ENCODE data around the gene ITGB2. TPM values are rescaled to one million over a fixed set of nuclear protein-coding genes. Genes with fewer than 3 reads are reported as not detected.
A peak's percentile ranks its signal among the peaks of the same experiment; 100 is the strongest.

Gene ITGB2
- total RNA-seq, 1 donor from 2014 or later = 292 TPM

- H3K9me3 Mint-ChIP-seq = no peaks in the 10 kb centered on the region
- H3K4me3 Mint-ChIP-seq = peak overlapping the region; percentile 78
- peak overlapping the region; percentile 87 for H3K27ac Mint-ChIP-seq
- intact Hi-C loops (cut with micrococcal nuclease) = no loop called here
- H3K27me3 Mint-ChIP-seq (ENCODE audit: insufficient read depth) = no peaks in the 10 kb centered on the region
- DNase-seq (ENCODE audit: low spot score) = no peak
- peaks cover 7% of the 10 kb centered on the region for H3K36me3 Mint-ChIP-seq (ENCODE audit: low read depth)
- H3K4me1 Mint-ChIP-seq (ENCODE audit: low read depth) = peaks cover 83% of the 10 kb centered on the region
These were observed 50.6 kb downstream of the ITGB2 start for GRCh38 chr21:44869781-44870747.

DNA sequence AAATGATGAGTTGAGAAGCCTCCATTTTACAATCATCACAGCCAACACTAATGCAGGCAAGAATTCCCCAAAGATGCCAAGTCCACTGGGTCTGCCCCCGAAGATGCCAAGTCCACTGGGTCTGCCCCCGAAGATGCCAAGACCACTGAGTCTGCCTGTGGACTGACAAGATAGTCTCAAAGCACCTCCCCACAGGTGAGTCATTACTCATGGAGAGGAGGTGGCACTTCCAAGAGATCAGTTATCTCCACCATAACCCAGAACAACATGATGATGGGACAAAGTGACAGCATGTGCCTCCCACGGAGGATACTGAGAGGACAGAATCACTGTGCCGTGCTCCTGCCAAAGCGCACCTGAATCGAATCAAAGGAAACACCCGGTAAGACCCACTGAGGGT is 52.0 kb downstream of the ITGB2 start:
- no peak for DNase-seq (ENCODE audit: low spot score)
- Mint-ChIP-seq H3K27ac (peak overlapping the region; percentile 88), H3K36me3 (ENCODE audit: low read depth) (peaks cover 10% of the 10 kb centered on the region), H3K9me3 (no peaks in the 10 kb centered on the region), H3K4me1 (ENCODE audit: low read depth) (peaks cover 75% of the 10 kb centered on the region), H3K27me3 (ENCODE audit: insufficient read depth) (no peaks in the 10 kb centered on the region), H3K4me3 (peak overlapping the region; percentile 58)
- intact Hi-C loops (cut with micrococcal nuclease) = loop anchor here (1.0 kb wide), 1 partner anchor 13 kb away; no protein-coding TSS in a partner anchor

GRCh38 chr21:44867999-44868700 is 52.5 kb downstream of the ITGB2 start:
- Mint-ChIP-seq H3K36me3 (ENCODE audit: low read depth) (peaks cover 15% of the 10 kb centered on the region), H3K9me3 (no peaks in the 10 kb centered on the region), H3K27me3 (ENCODE audit: insufficient read depth) (no peaks in the 10 kb centered on the region), H3K4me1 (ENCODE audit: low read depth) (peaks cover 75% of the 10 kb centered on the region), H3K4me3 (peak overlapping the region; percentile 58), H3K27ac (peak overlapping the region; percentile 88)
- DNase-seq (ENCODE audit: low spot score) = peak; percentile 56
- intact Hi-C loops (cut with micrococcal nuclease) = loop anchor here (1.0 kb wide), 1 partner anchor 13 kb away; no protein-coding TSS in a partner anchor

DNA sequence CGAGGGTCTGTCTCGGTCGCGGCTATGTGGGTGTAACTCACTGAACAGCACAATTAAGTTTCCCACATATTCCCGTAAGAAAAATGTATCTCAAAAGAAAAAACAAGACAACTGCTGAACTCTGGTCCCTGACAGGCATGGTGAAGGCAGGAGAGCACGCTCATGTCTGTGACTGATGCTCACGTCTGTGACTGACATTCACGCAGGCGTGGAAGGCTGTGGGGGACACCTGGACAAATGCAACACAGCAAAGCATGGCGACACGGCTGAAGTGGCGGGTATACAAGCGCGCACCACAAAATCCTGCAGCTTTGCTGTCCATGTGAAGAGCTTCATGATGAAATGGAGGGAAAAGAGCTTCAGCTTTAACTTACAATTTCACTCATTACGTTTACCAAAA is 53.2 kb downstream of the ITGB2 start:
- Mint-ChIP-seq H3K9me3 (no peaks in the 10 kb centered on the region), H3K27me3 (ENCODE audit: insufficient read depth) (no peaks in the 10 kb centered on the region)
- DNase-seq (ENCODE audit: low spot score) = no peak

GRCh38 chr21:44866780-44867179 is 53.9 kb downstream of the ITGB2 start:
- Mint-ChIP-seq H3K27me3 (ENCODE audit: insufficient read depth) (no peaks in the 10 kb centered on the region), H3K4me3 (peak overlapping the region; percentile 47), H3K9me3 (no peaks in the 10 kb centered on the region), H3K4me1 (ENCODE audit: low read depth) (peaks cover 65% of the 10 kb centered on the region), H3K27ac (peak overlapping the region; percentile 73), H3K36me3 (ENCODE audit: low read depth) (peaks cover 15% of the 10 kb centered on the region)
- intact Hi-C loops (cut with micrococcal nuclease) = no loop called here
- DNase-seq (ENCODE audit: low spot score) = no peak

More for the DNA sequence above, 53.2 kb downstream of the ITGB2 start:
- intact Hi-C loops (cut with micrococcal nuclease) = no loop called here
- Mint-ChIP-seq H3K36me3 (ENCODE audit: low read depth) (peaks cover 15% of the 10 kb centered on the region), H3K4me1 (ENCODE audit: low read depth) (peaks cover 72% of the 10 kb centered on the region), H3K4me3 (no peak overlapping the region), H3K27ac (peak overlapping the region; percentile 88)

- intact Hi-C loops (cut with micrococcal nuclease) = no loop called here
- H3K36me3 Mint-ChIP-seq (ENCODE audit: low read depth) = peaks cover 18% of the 10 kb centered on the region
- no peaks in the 10 kb centered on the region for H3K27me3 Mint-ChIP-seq (ENCODE audit: insufficient read depth)
- H3K4me3 Mint-ChIP-seq = no peak overlapping the region
- peaks cover 55% of the 10 kb centered on the region for H3K4me1 Mint-ChIP-seq (ENCODE audit: low read depth)
- H3K27ac Mint-ChIP-seq = peak overlapping the region; percentile 43
- no peaks in the 10 kb centered on the region for H3K9me3 Mint-ChIP-seq
- DNase-seq (ENCODE audit: low spot score) = no peak
These were observed 55.0 kb downstream of the ITGB2 start for GRCh38 chr21:44865561-44866280.

DNA sequence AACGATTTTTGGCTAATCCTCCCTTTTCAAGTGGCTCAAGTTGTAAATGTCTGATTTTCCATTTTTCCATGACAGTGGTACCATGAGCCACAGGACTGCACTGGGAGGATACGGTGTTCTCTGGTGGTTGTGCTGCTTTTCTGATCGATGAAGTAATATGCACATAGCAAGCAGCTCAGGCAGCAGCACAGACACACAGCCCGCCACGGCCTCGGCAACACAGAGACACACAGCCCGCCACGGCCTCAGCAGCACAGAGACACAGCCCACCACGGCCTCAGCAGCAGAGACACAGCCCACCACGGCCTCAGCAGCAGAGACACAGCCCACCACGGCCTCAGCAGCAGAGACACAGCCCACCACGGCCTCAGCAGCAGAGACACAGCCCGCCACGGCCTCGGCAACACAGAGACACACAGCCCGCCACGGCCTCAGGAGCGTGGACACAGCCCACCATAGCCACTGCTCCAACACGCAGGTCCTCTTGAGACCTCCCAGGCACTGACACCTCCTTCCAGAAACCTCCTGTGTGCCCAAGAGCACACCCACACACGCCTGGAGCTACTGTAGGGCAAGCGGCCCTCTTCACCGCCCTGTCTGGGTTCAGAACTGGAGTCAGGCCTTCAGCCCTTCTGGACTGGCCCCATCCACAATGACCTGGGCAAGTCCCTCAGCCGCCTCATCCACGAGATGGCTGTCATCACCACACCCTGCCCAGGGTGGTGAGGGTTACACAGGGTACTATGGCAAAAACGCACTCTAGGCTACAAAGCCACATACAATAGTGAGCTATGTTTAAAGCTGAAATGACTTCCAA is 57.6 kb downstream of the ITGB2 start:
- H3K9me3 Mint-ChIP-seq = no peaks in the 10 kb centered on the region
- H3K4me3 Mint-ChIP-seq = no peak overlapping the region
- peaks cover 34% of the 10 kb centered on the region for H3K36me3 Mint-ChIP-seq (ENCODE audit: low read depth)
- H3K4me1 Mint-ChIP-seq (ENCODE audit: low read depth) = peaks cover 31% of the 10 kb centered on the region
- no peak for DNase-seq (ENCODE audit: low spot score)
- no peak overlapping the region for H3K27ac Mint-ChIP-seq
- intact Hi-C loops (cut with micrococcal nuclease) = no loop called here
- H3K27me3 Mint-ChIP-seq (ENCODE audit: insufficient read depth) = no peaks in the 10 kb centered on the region

GRCh38 chr21:44858791-44859190 is 61.9 kb downstream of the ITGB2 start:
- peaks cover 44% of the 10 kb centered on the region for H3K36me3 Mint-ChIP-seq (ENCODE audit: low read depth)
- no peak overlapping the region for H3K27ac Mint-ChIP-seq
- no peaks in the 10 kb centered on the region for H3K27me3 Mint-ChIP-seq (ENCODE audit: insufficient read depth)
- DNase-seq (ENCODE audit: low spot score) = no peak
- no peaks in the 10 kb centered on the region for H3K9me3 Mint-ChIP-seq
- intact Hi-C loops (cut with micrococcal nuclease) = no loop called here
- H3K4me3 Mint-ChIP-seq = no peak overlapping the region
- H3K4me1 Mint-ChIP-seq (ENCODE audit: low read depth) = peaks cover 14% of the 10 kb centered on the region

DNA sequence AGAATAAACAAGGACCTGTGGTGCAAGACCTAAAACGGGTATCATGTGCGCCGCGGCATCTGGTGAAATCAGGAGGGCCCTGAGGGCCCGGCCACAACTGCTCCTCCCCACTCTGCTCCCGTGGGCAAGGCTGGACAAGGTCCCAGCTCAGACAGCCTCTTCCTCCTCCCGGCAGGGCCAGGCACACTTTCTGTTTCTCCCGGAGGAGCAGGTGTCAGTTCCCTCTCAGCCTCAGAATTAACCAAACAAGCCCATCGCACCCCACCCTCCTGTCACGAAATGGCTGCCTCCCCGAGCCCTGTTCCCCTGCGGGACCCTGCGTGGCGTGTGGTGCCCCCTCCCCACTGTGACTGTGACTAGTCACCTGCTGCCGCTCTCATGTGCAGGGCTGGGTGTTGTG is 62.4 kb downstream of the ITGB2 start:
- peaks cover 44% of the 10 kb centered on the region for H3K36me3 Mint-ChIP-seq (ENCODE audit: low read depth)
- H3K4me3 Mint-ChIP-seq = no peak overlapping the region
- no peak for DNase-seq (ENCODE audit: low spot score)
- no peaks in the 10 kb centered on the region for H3K27me3 Mint-ChIP-seq (ENCODE audit: insufficient read depth)
- no peak overlapping the region for H3K27ac Mint-ChIP-seq
- H3K4me1 Mint-ChIP-seq (ENCODE audit: low read depth) = peaks cover 14% of the 10 kb centered on the region
- H3K9me3 Mint-ChIP-seq = no peaks in the 10 kb centered on the region
- intact Hi-C loops (cut with micrococcal nuclease) = no loop called here

DNA sequence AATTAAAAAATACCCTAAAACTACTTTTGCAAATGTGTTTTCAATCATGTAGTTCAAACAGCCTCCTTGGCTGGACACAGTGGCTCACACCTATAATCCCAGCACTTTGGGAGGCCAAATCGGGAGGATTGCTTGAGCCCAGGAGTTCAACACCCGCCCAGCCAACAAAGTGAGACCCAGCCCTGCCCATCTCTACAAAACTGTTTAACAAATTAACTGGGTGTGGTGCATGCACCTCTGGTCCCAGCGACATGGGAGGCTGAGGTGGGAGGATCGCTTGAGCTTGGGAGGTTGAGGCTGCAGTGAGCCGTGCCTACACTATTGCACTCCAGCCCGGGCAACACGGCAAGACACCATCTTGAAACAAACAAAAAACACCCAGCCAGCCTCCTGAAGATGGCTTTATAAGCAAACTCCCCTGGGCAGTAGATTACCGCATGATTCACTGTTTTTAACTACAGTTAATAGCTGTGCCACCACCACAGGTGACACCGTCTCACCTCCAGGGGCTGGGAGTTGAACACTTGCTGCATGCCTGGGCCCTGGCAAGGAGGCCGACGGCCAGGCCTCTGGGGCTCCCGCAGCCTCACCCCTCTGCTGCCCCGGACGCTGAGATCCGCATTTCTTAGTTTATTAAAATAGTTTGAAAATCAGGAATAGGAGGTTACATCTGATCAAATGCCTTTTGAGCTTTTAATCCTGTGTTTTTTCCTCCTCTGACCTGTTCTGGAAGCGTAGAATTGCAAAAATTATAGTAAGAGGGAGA is 63.4 kb downstream of the ITGB2 start:
- Mint-ChIP-seq H3K27ac (no peak overlapping the region), H3K9me3 (no peaks in the 10 kb centered on the region), H3K4me3 (no peak overlapping the region), H3K27me3 (ENCODE audit: insufficient read depth) (no peaks in the 10 kb centered on the region), H3K36me3 (ENCODE audit: low read depth) (peaks cover 43% of the 10 kb centered on the region), H3K4me1 (ENCODE audit: low read depth) (peaks cover 16% of the 10 kb centered on the region)
- DNase-seq (ENCODE audit: low spot score) = no peak
- intact Hi-C loops (cut with micrococcal nuclease) = no loop called here

DNA sequence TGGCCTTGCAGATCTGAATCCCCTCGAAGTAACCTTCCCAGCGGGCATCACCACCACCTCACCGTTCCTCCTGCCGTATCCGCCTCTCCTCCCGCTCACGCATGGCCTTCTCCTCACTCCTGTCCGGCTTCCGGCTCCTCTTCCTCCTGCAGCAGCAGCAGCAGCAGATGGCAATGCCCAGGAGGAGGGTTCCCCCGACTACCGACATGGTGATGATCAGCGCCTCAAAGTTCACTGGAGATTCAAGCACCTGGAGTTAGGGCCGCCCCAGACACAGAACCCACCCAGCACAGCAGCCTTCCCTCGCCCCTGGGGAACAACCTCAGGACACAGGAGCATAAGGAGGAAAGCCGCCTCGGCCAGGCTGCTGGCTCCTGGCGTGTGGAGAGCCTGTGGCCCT is 64.6 kb downstream of the ITGB2 start:
- intact Hi-C loops (cut with micrococcal nuclease) = no loop called here
- peaks cover 41% of the 10 kb centered on the region for H3K36me3 Mint-ChIP-seq (ENCODE audit: low read depth)
- no peak for DNase-seq (ENCODE audit: low spot score)
- H3K9me3 Mint-ChIP-seq = no peaks in the 10 kb centered on the region
- no peak overlapping the region for H3K4me3 Mint-ChIP-seq
- no peak overlapping the region for H3K27ac Mint-ChIP-seq
- peaks cover 28% of the 10 kb centered on the region for H3K4me1 Mint-ChIP-seq (ENCODE audit: low read depth)
- H3K27me3 Mint-ChIP-seq (ENCODE audit: insufficient read depth) = no peaks in the 10 kb centered on the region
